ENCODE measurements around the gene AATK.

- TF ChIP-seq POLR2A (IDR thresholded peaks at IDR 0.05; ENCODE audit: low read length): no peak
- no peak for TF ChIP-seq GATA1 (IDR thresholded peaks at IDR 0.05; ENCODE audit: low read depth, low read length)
Observed at GRCh38 chr17:81082177-81083073, 83.6 kb downstream of the AATK start.
